SK-N-SH (cell line): ENCODE results near the gene EIF5AL1. TPM values are rescaled to one million over a fixed set of nuclear protein-coding genes. Genes with fewer than 3 reads are reported as not detected.

Experiments used
- CTCF ChIA-PET: fragments of 300-600, 350-600 bp; formaldehyde crosslinking; extraction: SDS; loops from one replicate; lab custom pipeline; 2021; lab: Yijun Ruan, JAX
- POLR2A ChIA-PET: fragments of 350-600 bp; sonication (Branson Sonifier 250); formaldehyde crosslinking; extraction: SDS; loops from one replicate; lab custom pipeline; 2020; ENCODE audit warnings: antibody characterized with exemption, inconsistent platforms; lab: Yijun Ruan, JAX
- DNase-seq: peaks from one replicate; pipeline ENCODE4 v3.0.0; 2012
- H2AFZ ChIP-seq: fragments of 200-600 bp; sonication (generic); 2 replicates; pipeline ENCODE4 v1.8.1; 2016; ENCODE audit warnings: antibody characterized with exemption, mild to moderate bottlenecking, low read depth
- H3F3A ChIP-seq: fragments of 200-600 bp; sonication (generic); replicated peaks from 2 replicates; pipeline ENCODE3; 2016; ENCODE audit warnings: antibody characterized with exemption, mild to moderate bottlenecking; ENCODE audit not compliant: insufficient read depth
- H3K27ac ChIP-seq, 2 experiments: fragments of 200-500 bp in 1 of 2; fragments of 200-600 bp in 1 of 2; sonication (Bioruptor generic) in 1 of 2; sonication (generic), shearing (Covaris generic) in 1 of 2; 2 replicates each; pipeline versions ENCODE4 v1.5.1 to v1.6.1; 2014 to 2016; ENCODE audit warnings: low read depth in 2 of 2, inconsistent platforms in 1 of 2, low read length in 1 of 2, mild to moderate bottlenecking in 1 of 2, mixed read lengths in 1 of 2
- H3K27me3 ChIP-seq: fragments of 200-600 bp; sonication (generic), shearing (Covaris generic); 2 replicates; pipeline ENCODE4 v1.6.1; 2016; ENCODE audit warnings: mixed run types; ENCODE audit not compliant: insufficient read depth
- H3K36me3 ChIP-seq, 2 experiments: fragments of 200-500 bp in 1 of 2; fragments of 200-600 bp in 1 of 2; sonication (Bioruptor generic) in 1 of 2; sonication (generic) in 1 of 2; replicated peaks in 1 of 2; 2 replicates each; pipeline versions ENCODE3 to v1.5.1; 2014 to 2016; ENCODE audit warnings: low read length in 1 of 2, mild to moderate bottlenecking in 1 of 2; ENCODE audit not compliant: insufficient read depth in 2 of 2, control insufficient read depth in 1 of 2
- H3K4me1 ChIP-seq, 2 experiments: fragments of 200-500 bp in 1 of 2; fragments of 200-600 bp in 1 of 2; sonication (Bioruptor generic) in 1 of 2; sonication (generic), shearing (Covaris generic) in 1 of 2; 2 replicates each; pipeline versions ENCODE4 v1.5.1 to v1.6.1; 2014 to 2016; ENCODE audit warnings: low read depth in 1 of 2, low read length in 1 of 2, mixed run types in 1 of 2; ENCODE audit not compliant: insufficient read depth in 2 of 2, control insufficient read depth in 1 of 2
- H3K4me2 ChIP-seq: fragments of 200-600 bp; sonication (generic), shearing (Covaris generic); 2 replicates; pipeline ENCODE4 v1.6.1; 2017; ENCODE audit warnings: mixed run types
- H3K4me3 ChIP-seq, 2 experiments: fragments of 200-500 bp in 1 of 2; fragments of 200-600 bp in 1 of 2; sonication (Bioruptor generic) in 1 of 2; sonication (generic), shearing (Covaris generic) in 1 of 2; 2 replicates each; pipeline versions ENCODE4 v1.5.1 to v1.8.1; 2014 to 2016; ENCODE audit warnings: low read depth in 2 of 2, inconsistent platforms in 1 of 2, low read length in 1 of 2, mild to moderate bottlenecking in 1 of 2, mixed read lengths in 1 of 2, moderate library complexity in 1 of 2
- H3K79me2 ChIP-seq: fragments of 200-600 bp; sonication (generic); 2 replicates; pipeline ENCODE4 v1.8.1; 2017; ENCODE audit warnings: mild to moderate bottlenecking; ENCODE audit not compliant: insufficient read depth
- H3K9ac ChIP-seq: fragments of 200-600 bp; sonication (generic); 2 replicates; pipeline ENCODE4 v1.6.1; 2017; ENCODE audit warnings: mixed run types
- H3K9me2 ChIP-seq: fragments of 200-600 bp; sonication (generic); 2 replicates; pipeline ENCODE4 v1.6.1; 2017; ENCODE audit warnings: mixed run types
- H3K9me3 ChIP-seq: fragments of 200-600 bp; sonication (generic); 2 replicates; pipeline ENCODE4 v1.6.1; 2017; ENCODE audit warnings: mixed run types, mild to moderate bottlenecking, moderate library complexity
- H4K20me1 ChIP-seq: fragments of 200-600 bp; sonication (generic); 2 replicates; pipeline ENCODE4 v1.6.1; 2017; ENCODE audit warnings: mild to moderate bottlenecking, mixed run types; ENCODE audit not compliant: insufficient read depth
- CHD2 ChIP-seq: fragments of 150-350 bp; IDR thresholded peaks from 2 replicates; pipeline ENCODE4 v1.6.1; 2018; ENCODE audit warnings: low read length; ENCODE audit not compliant: partially characterized antibody
- ELF1 ChIP-seq: IDR thresholded peaks from 2 replicates; pipeline ENCODE4 v1.4.0; 2012
- EZH2phosphoT487 ChIP-seq: fragments of 200-600 bp; sonication (generic); IDR thresholded peaks from 2 replicates; pipeline ENCODE4 v1.6.1; 2017; ENCODE audit warnings: low read depth, mixed run types, mild to moderate bottlenecking, antibody characterized with exemption, moderate library complexity, borderline replicate concordance
- FOXJ3 ChIP-seq: sonication (generic); formaldehyde crosslinking; IDR thresholded peaks from 2 replicates; pipeline ENCODE4 v1.5.1; 2020; ENCODE audit warnings: mild to moderate bottlenecking, missing genetic modification reagents
- GABPA ChIP-seq: IDR thresholded peaks from 2 replicates; pipeline ENCODE4 v1.4.0; 2012; ENCODE audit warnings: low read depth, mild to moderate bottlenecking
- GATA2 ChIP-seq: sonication (generic); formaldehyde crosslinking; IDR thresholded peaks from 2 replicates; pipeline ENCODE4 v1.5.0; 2020; ENCODE audit warnings: mild to moderate bottlenecking, missing genetic modification reagents
- JUND ChIP-seq: IDR thresholded peaks from 2 replicates; pipeline ENCODE4 v1.4.0; 2012
- MEF2A ChIP-seq: IDR thresholded peaks from 2 replicates; pipeline ENCODE4 v1.4.0; 2012; ENCODE audit warnings: low read depth, borderline replicate concordance
- MXI1 ChIP-seq: IDR thresholded peaks from 2 replicates; pipeline ENCODE4 v1.6.1; 2012; ENCODE audit warnings: mild to moderate bottlenecking, low read depth, low read length, improper control_type of control experiment
- NFIC ChIP-seq: IDR thresholded peaks from 2 replicates; pipeline ENCODE4 v1.4.0; 2012; ENCODE audit warnings: borderline replicate concordance
- RFX5 ChIP-seq: IDR thresholded peaks from 2 replicates; pipeline ENCODE4 v1.6.1; 2012; ENCODE audit warnings: mild to moderate bottlenecking, improper control_type of control experiment, low read length
- SIN3A ChIP-seq: IDR thresholded peaks from 2 replicates; pipeline ENCODE4 v1.6.1; 2012; ENCODE audit warnings: low read depth, mild to moderate bottlenecking, low read length, moderate library complexity, borderline replicate concordance
- TCF12 ChIP-seq: IDR thresholded peaks from 2 replicates; pipeline ENCODE4 v1.4.0; 2012
- TEAD4 ChIP-seq: IDR thresholded peaks from 2 replicates; pipeline ENCODE4 v1.4.0; 2012; ENCODE audit warnings: mild to moderate bottlenecking, borderline replicate concordance; ENCODE audit not compliant: insufficient read depth
- WGBS: methylation state at CpG from one replicate; pipeline ENCODE4 v1.1.6; 2017; ENCODE audit warnings: low lambda C conversion rate; 5-methylcytosine and 5-hydroxymethylcytosine counted together
- polyA plus RNA-seq, 3 experiments: library from polyadenylated mRNA; depleted of rRNA; stranded (reverse); fragments of >200 nt; gene quantifications; 2 replicates each; pipeline ENCODE4 v1.2.3, GENCODE V29; 2012
- TF ChIP-seq, protein P1 (sequence below): fragments of 150-350 bp; IDR thresholded peaks from 2 replicates; pipeline ENCODE4 v1.6.1; 2016; ENCODE audit warnings: mild to moderate bottlenecking, low read depth, low read length
- TF ChIP-seq, protein P2 (sequence below): IDR thresholded peaks from 2 replicates; pipeline ENCODE4 v1.4.0; 2012; ENCODE audit warnings: low read depth, borderline replicate concordance
- TF ChIP-seq, protein P3 (sequence below): fragments of 200-600 bp; sonication (generic); IDR thresholded peaks from 2 replicates; pipeline ENCODE4 v1.6.1; 2017; ENCODE audit warnings: antibody characterized with exemption, mild to moderate bottlenecking, moderate library complexity
- TF ChIP-seq, protein P4 (sequence below): IDR thresholded peaks from 2 replicates; pipeline ENCODE4 v1.4.0; 2012; ENCODE audit warnings: low read depth, borderline replicate concordance

EIF5AL1 gene
- polyA plus RNA-seq, 1 of the 3 experiments (the other 2 are of a cell fraction) = 0.26 TPM

DNA sequence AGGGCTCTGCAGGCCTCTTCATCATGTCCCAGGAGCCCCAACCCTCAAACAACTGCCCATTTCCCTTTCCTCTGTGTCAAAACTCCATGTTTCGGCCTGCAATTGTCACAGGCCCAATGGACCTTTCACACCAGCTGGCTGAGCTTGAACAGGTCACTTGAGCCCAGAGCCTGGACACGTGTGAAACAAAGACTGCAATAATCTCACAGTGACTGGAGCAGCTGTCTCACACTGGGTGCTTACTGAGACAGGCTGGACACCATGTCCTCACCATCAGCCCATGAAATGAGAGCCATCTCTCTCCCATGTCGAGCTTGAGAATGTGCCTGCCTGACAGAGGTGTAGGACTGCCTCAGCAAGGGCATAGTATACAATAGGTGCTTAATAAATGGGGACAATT is 19.5 kb upstream of the EIF5AL1 start:
- Histone ChIP-seq H3K9ac (no peak overlapping the region), H3K9me3 (no peaks in the 10 kb centered on the region), H2AFZ (no peak overlapping the region), H3K4me3 (no peak overlapping the region)
- TF ChIP-seq, protein P1, sequence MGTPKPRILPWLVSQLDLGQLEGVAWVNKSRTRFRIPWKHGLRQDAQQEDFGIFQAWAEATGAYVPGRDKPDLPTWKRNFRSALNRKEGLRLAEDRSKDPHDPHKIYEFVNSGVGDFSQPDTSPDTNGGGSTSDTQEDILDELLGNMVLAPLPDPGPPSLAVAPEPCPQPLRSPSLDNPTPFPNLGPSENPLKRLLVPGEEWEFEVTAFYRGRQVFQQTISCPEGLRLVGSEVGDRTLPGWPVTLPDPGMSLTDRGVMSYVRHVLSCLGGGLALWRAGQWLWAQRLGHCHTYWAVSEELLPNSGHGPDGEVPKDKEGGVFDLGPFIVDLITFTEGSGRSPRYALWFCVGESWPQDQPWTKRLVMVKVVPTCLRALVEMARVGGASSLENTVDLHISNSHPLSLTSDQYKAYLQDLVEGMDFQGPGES = no peak
- TF ChIP-seq RFX5 = no peak
- TF ChIP-seq, protein P2, sequence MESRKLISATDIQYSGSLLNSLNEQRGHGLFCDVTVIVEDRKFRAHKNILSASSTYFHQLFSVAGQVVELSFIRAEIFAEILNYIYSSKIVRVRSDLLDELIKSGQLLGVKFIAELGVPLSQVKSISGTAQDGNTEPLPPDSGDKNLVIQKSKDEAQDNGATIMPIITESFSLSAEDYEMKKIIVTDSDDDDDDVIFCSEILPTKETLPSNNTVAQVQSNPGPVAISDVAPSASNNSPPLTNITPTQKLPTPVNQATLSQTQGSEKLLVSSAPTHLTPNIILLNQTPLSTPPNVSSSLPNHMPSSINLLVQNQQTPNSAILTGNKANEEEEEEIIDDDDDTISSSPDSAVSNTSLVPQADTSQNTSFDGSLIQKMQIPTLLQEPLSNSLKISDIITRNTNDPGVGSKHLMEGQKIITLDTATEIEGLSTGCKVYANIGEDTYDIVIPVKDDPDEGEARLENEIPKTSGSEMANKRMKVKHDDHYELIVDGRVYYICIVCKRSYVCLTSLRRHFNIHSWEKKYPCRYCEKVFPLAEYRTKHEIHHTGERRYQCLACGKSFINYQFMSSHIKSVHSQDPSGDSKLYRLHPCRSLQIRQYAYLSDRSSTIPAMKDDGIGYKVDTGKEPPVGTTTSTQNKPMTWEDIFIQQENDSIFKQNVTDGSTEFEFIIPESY = no peak
- TF ChIP-seq CHD2 = no peak
- TF ChIP-seq TCF12 = no peak
- no peak for TF ChIP-seq FOXJ3 (CRISPR knock-in tag)
- TF ChIP-seq, protein P3, sequence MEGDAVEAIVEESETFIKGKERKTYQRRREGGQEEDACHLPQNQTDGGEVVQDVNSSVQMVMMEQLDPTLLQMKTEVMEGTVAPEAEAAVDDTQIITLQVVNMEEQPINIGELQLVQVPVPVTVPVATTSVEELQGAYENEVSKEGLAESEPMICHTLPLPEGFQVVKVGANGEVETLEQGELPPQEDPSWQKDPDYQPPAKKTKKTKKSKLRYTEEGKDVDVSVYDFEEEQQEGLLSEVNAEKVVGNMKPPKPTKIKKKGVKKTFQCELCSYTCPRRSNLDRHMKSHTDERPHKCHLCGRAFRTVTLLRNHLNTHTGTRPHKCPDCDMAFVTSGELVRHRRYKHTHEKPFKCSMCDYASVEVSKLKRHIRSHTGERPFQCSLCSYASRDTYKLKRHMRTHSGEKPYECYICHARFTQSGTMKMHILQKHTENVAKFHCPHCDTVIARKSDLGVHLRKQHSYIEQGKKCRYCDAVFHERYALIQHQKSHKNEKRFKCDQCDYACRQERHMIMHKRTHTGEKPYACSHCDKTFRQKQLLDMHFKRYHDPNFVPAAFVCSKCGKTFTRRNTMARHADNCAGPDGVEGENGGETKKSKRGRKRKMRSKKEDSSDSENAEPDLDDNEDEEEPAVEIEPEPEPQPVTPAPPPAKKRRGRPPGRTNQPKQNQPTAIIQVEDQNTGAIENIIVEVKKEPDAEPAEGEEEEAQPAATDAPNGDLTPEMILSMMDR = no peak
- TF ChIP-seq GATA2 (CRISPR knock-in tag) = no peak
- no peak for TF ChIP-seq MXI1
- TF ChIP-seq, protein P4, sequence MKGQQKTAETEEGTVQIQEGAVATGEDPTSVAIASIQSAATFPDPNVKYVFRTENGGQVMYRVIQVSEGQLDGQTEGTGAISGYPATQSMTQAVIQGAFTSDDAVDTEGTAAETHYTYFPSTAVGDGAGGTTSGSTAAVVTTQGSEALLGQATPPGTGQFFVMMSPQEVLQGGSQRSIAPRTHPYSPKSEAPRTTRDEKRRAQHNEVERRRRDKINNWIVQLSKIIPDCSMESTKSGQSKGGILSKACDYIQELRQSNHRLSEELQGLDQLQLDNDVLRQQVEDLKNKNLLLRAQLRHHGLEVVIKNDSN = no peak
- no peak for TF ChIP-seq SIN3A
- TF ChIP-seq ELF1 = no peak
- no peak for TF ChIP-seq EZH2phosphoT487
- no peak for TF ChIP-seq NFIC
- no peak for TF ChIP-seq GABPA
- TF ChIP-seq JUND = no peak
- TF ChIP-seq MEF2A = no peak
- TF ChIP-seq TEAD4 = no peak
- TF ChIP-seq, all 33 proteins: peak for 0
- no peaks in the 10 kb centered on the region for H3K36me3 ChIP-seq
- 67% methylated on average over 3 of the region's 3 CpGs for WGBS
- CTCF ChIA-PET = interaction anchor here (0.9 to 3.7 kb wide), 3 partner anchors 9 to 119 kb away, joined by 3 to 21 read pairs (median 3); no protein-coding TSS in a partner anchor
- H4K20me1 ChIP-seq = no peaks in the 10 kb centered on the region
- H3K4me2 ChIP-seq = no peak overlapping the region
- H3K27ac ChIP-seq = no peak overlapping the region
- H3F3A ChIP-seq = peaks cover 4% of the 10 kb centered on the region
- no peaks in the 10 kb centered on the region for H3K79me2 ChIP-seq
- H3K4me1 ChIP-seq = peaks cover 7 to 12% of the 10 kb centered on the region in 2 experiments; a peak in 3 of 4 replicates
- H3K9me2 ChIP-seq = no peaks in the 10 kb centered on the region
- H3K27me3 ChIP-seq = no peaks in the 10 kb centered on the region
- no peak for DNase-seq
- POLR2A ChIA-PET = no interaction called here
